GM19438 (cell line): ENCODE measurements around the gene ANKRD18B.
"Not testable (repeated sequence)": the region's sequence is repeated elsewhere in the genome, so short reads cannot be mapped to it uniquely, and the experiment has no call there.

Experiments
- ATAC-seq: cut with Tn5 transposase; IDR thresholded peaks from one replicate; pipeline ENCODE4 v1.9.1; 2021; ENCODE audit warnings: low read depth; ENCODE audit not compliant: unreplicated experiment

The ANKRD18B gene

DNA sequence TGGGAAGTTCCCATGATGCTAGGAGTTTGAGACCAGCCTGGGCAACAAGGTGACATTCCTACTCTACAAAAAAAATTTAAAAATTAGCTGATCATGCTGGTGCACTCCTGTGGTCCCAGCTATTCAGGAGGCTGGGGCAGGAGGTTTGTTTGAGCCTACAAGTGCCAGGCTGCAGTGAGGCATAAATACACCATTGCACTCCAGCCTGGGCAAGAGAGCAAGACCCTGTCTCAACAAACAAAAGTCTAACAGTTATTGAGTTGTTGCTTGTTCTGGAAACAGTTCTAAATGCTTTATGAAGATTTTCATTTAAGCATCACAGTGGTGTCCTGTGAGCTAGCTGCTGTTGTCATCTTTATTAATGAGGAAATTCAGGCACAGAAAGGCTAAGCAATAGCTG lies 4.0 kb downstream of the ANKRD18B start:
- ATAC-seq: not testable (repeated sequence)

DNA sequence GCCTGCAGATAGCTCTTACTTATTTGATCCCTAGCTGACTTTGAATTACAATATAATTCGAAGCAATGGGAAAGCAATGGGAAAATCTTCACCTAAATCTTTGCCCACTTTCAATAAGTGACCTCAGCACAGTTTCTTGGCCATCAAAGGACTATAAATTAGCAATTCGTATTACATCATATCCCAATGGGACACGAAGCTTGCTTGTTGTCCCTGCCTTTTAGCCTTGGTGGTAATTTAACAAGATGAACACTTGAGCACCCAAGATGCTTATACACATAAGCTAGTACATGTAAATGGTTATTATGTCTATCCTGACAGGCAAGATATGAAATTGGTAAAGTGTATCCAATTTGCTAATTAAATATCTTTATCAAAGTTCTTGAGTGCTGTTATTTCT lies 9.9 kb downstream of the ANKRD18B start:
- not testable (repeated sequence) for ATAC-seq

DNA sequence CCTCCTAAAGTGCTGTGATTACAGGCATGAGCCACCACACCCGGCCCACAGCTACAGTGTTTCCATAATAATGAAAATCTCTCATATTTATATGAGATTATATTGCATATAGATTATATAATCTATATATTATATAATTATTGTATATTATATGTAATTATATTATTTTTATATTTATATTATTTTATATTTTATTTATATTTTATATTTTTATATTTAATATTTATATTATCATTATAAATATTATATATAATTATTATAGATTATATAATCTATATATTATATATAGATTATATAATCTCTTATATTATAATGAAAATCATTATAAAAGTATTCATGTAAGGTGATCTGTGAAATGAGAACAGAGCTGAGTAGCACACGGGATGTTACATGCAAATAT lies 11.5 kb downstream of the ANKRD18B start:
- no peak for ATAC-seq

DNA sequence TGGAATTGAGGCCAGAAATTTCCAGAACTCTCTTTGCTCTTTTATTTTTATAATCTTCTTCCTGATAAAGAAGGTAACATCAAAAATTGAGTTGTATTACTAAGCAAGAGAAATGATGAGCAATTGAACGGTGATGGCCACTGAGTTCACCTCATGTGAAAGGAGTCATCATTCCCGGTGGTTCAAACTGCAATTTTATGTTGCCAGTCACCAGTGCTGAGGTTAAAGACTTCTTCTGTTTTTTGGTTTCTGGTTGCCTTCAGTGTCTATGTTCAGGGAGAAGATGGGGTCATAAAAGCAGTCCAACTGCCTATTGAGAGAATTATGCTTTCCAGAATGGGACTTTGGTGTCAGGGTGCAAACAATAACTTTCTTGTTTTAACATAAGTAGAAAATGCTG lies 19.4 kb downstream of the ANKRD18B start:
- not testable (repeated sequence) for ATAC-seq

DNA sequence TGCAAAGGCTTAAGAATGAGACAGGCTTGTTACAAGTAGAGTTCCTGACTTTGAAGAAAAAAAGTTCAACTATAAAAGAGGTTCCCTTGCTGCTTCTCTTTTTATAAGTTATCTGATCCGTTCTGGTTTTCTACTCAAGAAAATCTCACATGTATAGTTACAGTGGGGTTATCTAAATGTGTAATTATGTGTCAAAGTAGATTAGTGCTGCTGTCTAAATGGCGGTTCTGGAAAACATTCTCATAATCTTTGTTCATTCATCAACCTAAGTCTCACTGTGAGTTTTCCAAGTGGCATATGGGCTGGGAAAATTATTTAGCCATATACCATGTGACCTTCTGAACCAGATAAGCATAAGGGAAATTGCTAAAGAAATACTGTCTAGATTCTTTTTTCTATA lies 21.7 kb downstream of the ANKRD18B start:
- not testable (repeated sequence) for ATAC-seq

DNA sequence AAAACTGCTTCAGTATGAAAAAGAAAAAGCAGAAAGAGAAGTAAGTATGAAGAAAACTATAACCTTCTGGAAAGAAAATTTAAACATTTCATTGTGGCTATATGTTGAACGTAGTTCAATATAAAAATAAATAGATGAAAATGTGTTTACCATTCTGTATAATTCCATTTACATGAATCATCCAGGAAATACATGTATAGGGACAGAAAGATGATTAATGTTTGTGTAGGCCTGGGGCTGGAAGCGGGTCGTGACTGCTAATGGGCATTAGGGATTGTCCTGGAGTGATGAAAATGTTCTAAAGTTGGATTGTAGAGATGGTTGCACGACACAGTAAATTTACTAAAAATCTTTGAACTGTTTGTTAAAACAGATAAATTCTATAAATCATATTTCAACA lies 24.8 kb downstream of the ANKRD18B start:
- not testable (repeated sequence) for ATAC-seq

DNA sequence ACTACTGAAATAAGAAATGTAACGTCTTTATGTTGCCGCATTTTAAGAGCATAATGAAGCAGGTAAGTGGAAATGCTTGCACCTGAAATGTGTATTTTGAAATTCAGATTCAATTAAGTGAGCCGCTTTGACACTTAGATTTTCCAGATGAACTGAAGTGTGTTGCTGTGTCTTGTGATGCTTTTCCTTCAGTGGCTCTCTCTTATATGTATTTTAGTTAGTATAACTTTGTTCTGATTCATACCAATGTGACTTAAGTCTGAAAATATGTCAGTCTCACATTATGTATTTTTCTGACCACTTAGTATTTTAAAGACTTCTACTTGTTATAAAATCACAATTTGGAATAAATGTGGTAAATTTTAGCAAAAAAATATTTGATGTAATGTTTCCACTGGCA lies 25.4 kb downstream of the ANKRD18B start:
- ATAC-seq: not testable (repeated sequence)

DNA sequence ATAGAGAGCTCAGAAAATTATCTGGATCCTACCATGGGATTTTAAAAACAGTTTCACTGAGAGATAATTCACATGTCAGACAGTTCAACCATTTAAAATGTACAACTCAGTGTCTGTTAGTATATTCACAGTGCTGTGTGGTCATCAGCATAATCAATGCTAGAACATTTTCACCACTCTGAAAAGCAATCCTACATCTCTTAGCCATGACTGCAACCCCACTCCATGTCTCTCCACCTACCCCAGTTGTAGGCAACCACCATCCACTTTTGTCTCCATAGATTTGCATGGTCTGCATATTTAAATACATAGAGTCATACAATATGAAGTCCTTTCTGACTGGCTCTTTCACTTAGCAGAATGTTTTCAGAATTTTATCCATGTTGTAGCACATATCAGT lies 27.1 kb downstream of the ANKRD18B start:
- not testable (repeated sequence) for ATAC-seq

DNA sequence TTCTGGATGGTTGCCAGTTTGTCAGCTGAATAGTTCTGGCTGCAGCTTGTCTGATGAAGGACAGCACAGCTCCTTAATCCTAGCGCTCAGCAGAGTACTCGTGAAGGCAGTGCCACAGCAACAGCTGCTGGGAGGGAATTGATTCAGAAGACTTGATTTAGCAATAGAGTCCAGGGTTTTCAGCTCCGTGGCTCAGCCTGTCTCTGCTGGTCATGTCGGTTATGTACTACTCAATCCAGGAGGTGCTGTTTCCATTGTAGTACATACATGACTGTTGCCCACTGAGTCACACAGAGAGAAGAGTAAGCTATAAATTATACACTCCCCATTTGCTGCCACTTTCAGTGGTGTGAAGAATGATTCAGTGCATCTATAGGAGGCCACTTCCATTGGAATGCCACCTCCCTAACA lies 28.3 kb downstream of the ANKRD18B start:
- ATAC-seq: not testable (repeated sequence)

DNA sequence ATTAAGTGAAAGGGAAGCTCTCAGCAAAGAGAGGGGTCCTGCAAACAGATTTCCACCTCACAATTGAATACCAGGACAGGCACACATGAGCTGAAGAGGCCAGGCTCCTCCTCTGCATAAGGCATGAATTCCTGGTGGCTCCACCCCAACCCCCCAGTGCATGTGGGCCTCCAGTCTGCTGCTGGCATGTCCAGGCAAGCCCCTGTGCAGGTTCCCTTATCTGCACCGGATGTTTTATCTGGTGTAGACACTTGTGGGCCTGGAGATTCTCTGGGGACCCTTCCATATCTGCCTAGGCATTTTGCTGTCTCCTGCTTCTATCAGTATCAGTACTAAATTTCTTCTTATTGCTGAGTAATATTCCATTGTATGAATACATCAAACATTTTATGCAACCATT lies 36.2 kb downstream of the ANKRD18B start:
- not testable (repeated sequence) for ATAC-seq

DNA sequence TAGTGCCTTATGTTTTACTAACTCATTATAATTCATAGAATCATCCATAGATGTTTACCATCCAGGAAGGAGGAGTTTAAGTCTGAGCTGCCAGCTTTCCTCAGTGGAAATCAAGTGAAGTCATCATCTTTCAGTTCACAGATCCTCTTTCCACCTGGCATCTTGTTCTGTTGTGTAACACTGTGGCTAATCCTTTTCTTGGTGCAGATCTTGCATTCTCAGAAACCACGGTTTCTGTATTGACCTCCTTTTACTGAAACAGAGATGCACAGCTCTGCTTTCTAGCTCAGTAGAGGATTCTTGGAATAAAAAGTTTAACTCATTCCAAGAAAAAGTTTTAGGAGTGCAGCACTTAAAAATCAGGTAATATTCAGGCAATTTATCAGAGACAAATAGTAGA lies 38.1 kb downstream of the ANKRD18B start:
- not testable (repeated sequence) for ATAC-seq

DNA sequence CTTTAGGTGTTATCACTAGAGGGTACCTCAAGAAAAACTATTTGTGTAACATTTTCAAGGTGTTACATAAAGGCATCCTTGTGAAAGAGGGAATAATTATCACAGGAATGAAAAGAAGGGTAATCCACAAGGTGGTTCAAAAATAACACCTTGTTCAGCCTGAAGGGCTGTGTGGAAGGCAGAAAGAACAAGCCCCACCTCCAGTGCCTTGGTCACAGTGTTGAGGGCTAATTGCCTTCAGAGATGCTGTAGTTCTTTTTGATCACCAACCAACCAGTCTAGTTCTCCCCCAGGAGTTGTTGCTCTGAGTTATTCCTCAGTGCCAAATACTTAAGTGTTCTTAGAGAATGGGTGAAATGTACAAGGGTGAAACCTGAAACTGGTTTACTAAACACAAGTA lies 43.7 kb downstream of the ANKRD18B start:
- ATAC-seq: not testable (repeated sequence)

DNA sequence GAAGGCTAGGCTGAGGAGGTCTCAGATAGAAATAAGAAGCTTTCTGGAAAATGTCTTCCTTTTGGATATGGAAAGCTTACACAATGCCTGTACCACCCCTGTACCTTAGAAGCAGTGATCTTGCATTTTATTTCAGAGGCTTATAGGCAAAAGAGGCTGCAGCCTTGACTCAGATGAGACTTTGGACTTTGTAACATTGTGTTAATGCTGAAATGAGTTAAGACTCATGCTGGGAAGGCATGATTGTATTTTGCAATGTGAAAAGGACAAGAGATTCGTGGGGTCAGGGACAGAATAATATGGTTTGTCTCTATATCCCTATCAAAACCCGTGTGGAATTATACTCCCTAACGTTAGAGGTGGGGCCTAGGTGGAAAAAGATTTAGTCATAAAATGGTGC lies 53.7 kb downstream of the ANKRD18B start:
- not testable (repeated sequence) for ATAC-seq

DNA sequence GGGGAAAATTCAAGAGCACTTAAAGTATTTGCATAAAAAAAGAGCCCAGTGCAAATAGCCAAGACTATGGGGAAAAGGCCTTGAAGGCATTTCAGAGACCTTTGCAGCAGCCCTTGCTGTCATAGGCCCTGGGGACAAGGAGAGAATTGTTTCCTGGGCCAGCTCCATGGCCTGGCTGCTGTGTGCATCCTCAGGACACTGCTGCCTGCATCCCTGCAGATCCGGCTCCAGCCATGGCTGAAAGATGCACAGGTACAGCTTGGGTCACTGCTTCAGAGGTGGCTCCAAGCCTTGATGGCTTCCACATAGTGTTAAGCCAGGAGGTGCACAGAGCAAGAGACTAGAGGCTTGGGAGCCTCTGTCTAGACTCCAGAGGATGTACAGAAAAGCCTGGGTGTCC lies 55.9 kb downstream of the ANKRD18B start:
- not testable (repeated sequence) for ATAC-seq

DNA sequence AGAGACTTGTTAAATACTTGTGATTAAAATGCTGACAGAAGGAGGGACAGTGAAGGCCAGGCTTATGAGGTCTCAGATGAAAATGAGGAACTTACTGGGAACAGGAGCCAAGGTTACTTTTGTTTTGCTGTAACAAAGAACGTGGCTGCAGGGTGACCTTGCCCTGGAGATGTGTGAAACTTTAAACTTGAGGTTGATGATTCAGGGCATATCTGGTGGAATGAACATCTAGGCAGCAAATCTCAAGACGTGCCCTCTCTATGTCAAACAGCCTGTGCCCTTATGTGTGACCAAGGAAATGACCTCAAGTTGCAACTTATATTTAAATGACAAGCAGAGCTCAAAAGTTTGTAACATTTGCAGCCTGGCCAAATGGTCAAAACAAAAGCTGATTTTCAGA lies 58.6 kb downstream of the ANKRD18B start:
- ATAC-seq: not testable (repeated sequence)

DNA sequence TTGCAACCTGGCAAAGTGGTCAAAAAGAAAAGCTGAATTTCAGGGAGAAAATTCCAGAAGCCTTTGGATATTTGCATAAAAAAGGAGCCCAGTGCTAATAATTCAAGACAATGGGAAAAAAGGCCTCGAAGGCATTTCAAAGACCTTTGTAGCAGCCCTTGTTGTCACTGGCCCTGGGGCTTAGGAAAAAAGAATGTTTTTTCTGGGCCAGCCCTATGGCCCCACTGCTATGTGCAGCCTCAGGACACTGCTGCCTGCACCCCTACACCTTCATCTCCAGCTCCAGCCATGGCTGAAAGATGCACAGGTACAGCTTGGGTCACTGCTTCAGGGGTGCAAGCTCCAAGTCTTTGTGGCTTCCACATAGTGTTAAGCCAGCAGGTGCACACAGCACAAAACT lies 62.1 kb downstream of the ANKRD18B start:
- not testable (repeated sequence) for ATAC-seq

DNA sequence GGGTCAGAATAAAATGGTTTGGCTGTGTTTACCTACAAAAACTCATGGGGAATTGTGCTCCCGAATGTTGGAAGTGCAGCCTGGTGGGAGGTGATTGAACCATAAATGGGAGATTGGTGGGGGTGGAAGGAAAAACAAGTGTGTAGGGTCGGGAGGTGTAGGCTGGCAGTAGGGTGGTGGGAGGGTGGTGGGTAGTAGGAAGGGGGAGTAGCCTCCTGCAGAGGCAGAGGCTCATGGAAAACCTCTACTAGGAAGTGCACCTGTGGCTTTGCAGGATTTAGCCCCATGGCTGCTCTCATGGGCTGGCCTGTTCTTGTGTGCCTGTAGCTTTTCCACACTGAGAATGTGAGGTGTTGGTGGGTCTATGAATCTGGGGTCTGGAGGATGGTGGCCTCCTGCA lies 63.7 kb downstream of the ANKRD18B start:
- ATAC-seq: not testable (repeated sequence)

DNA sequence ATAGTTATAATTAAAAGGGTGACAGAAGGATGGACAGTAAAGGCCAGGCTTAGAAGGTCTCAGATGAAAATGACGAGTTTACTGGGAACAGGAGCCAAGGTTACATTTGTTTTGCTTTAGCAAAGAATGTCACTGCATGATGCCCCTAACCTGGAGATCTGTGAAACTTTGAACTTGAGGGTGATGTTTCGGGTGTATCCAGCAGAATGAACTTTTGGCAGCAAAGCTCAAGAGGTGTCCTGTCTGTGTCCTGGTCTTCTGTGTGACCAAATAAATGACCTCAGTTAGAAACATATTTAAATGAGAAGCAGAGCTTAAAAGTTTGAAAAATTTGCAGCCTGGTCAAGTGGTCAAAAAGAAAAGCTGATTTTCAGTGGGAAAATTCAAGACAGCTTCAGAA lies 64.8 kb downstream of the ANKRD18B start:
- ATAC-seq: not testable (repeated sequence)

DNA sequence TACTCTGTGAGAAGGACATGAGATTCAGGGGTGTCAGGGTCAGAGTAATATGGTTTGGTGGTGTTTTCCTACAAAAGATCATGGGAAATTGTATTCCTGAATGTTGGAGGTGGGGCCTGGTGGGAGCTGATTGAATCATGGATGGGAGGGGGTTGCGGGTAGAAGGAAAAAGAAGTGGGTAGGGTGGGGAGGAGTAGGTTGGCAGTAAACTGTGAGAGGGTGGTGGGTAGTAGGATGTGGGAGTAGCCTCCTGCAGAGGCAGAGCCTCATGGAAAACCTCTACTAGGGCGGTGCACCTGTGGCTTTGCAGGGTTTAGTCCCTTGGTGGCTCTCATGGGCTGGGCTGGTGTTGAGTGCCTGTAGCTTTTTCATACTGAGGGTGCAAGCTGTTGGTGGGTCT lies 66.8 kb downstream of the ANKRD18B start:
- ATAC-seq: not testable (repeated sequence)

DNA sequence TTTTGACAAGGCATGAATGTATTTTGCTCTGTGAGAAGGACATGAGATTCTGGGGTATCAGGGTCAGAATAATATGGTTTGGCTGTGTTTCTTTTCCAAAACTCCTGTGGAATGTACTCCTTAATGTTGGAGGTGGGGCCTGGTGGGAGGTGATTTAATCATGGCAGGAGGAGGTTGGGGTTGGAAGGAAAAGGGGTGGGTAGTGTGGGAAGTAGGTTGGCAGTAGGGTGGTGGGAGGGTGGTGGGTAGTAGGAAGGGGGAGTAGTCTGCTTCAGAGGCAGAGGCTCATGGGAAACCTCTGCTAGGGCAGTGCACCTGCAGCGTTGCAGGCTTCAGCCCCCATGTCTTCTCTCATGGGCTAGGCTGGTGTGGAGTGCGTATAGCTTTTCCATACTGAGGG lies 72.9 kb downstream of the ANKRD18B start:
- ATAC-seq: not testable (repeated sequence)

DNA sequence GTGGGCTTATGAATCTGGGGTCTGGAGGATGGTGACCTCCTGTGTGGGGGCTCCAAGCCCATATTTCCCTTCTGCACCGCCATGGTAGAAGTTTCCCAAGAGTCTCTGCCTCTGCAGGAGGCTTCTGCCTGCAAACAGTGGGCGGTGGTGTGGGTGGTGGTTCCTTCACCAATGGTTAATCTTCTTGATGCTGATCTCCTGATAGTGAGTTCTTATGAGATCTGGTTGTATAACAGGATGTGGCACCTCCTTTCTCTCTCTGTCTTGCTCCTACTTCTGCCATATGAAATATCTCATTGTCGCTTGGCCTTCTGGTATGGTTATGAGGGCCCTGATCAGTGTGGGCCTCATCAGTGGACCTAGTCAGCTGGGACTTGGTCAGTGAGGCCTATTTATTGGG lies 73.3 kb downstream of the ANKRD18B start:
- not testable (repeated sequence) for ATAC-seq

DNA sequence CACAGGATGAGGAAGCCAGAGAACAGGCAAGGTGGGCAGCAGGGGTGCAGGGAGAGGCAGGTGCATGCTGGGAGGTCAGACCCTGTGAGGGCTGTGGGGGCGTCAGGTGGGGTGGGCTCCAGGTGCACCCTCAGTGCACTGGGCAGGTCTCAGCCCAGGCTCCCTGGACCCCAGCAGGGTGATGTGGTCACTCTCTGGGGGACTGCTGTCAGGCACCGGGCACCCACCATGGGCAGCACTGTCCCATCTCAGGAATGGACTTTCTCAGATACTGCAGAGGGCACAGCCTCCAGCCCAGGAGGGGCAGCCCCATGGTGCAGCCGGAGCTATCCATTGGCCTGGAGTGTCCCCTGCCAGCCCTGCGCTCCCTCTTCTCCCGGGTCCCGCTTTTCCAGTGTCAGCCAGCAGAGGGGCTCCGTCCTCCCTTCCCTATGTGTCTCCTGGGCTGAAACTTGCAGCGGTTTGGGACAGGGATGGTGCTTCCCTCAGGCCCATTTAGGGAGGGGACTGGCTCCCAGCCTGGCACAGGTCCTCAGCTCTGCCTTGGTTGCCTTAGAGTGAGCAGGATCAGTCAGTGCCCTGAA lies 74.8 kb downstream of the ANKRD18B start:
- ATAC-seq: not testable (repeated sequence)

DNA sequence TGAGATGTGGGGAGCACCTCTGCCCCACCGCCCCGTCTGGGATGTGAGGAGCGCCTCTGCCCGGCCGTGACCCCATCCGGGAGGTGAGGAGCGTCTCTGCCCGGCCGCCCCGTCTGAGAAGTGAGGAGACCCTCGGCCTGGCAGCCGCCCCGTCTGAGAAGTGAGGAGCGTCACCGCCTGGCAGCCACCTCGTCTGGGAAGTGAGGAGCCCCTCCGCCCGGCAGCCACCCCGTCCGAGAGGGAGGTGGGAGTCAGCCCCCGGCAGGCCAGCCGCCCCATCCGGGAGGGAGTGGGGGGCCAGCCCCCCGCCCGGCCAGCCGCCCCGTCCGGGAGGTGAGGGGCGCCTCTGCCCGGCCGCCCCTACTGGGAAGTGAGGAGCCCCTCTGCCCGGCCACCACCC lies 76.9 kb downstream of the ANKRD18B start:
- ATAC-seq: not testable (repeated sequence)
